B cell (primary cell): ENCODE measurements around the gene PHF21B. TPM values are rescaled to one million over a fixed set of nuclear protein-coding genes. Genes with fewer than 3 reads are reported as not detected.

Experiments
- ATAC-seq: fragments of 200-7000 bp; cut with Tn5 transposase; one replicate; pipeline ENCODE4 v1.10.0; 2021; ENCODE audit warnings: low read depth, mild to moderate bottlenecking, moderate number of reproducible peaks, moderate library complexity
- CTCF ChIA-PET: fragments of 350-600 bp; sonication (Branson Sonifier 250); formaldehyde crosslinking; loops from one replicate; lab custom pipeline; 2021; ENCODE audit warnings: antibody characterized with exemption, inconsistent platforms; lab: Charles Lee
- POLR2A ChIA-PET: fragments of 350-600 bp; sonication (Branson Sonifier 250); formaldehyde crosslinking; loops from one replicate; lab custom pipeline; 2021; ENCODE audit warnings: antibody characterized with exemption; lab: Charles Lee
- DNase-seq: peaks from one replicate; pipeline ENCODE4 v3.0.0; 2013
- H2AFZ ChIP-seq: 2 replicates; pipeline ENCODE4 v1.6.1; 2012; ENCODE audit warnings: mild to moderate bottlenecking, low read depth, low read length; ENCODE audit not compliant: insufficient read depth, poor library complexity, severe bottlenecking
- H3K27ac ChIP-seq, 2 donors: 1 replicate in 1 of 2; 2 replicates in 1 of 2; pipeline ENCODE4 v1.5.1; 2012 to 2013; ENCODE audit warnings: low read length in 2 of 2, mild to moderate bottlenecking in 2 of 2, moderate library complexity in 1 of 2
- H3K27me3 ChIP-seq, 4 experiments: fragments of 200-600 bp in 1 of 4; sonication (generic) in 1 of 4; replicated peaks in 1 of 4; 1 replicate in 2 of 4; 2 replicates in 2 of 4; pipeline versions ENCODE4 v1.6.1 to v1.7.0; 2013 to 2016; ENCODE audit warnings: low read length in 3 of 4, mild to moderate bottlenecking in 2 of 4, mixed read lengths in 1 of 4, moderate library complexity in 1 of 4; ENCODE audit not compliant: insufficient read depth in 4 of 4, control insufficient read depth in 3 of 4; ENCODE audit errors: control extremely low read depth in 1 of 4
- H3K36me3 ChIP-seq, 2 experiments: replicated peaks in 1 of 2; 1 replicate in 1 of 2; 2 replicates in 1 of 2; pipeline versions ENCODE4 v1.6.1 to v1.7.1; 2013; ENCODE audit warnings: low read length in 1 of 2; ENCODE audit not compliant: insufficient read depth in 2 of 2, control insufficient read depth in 1 of 2; ENCODE audit errors: control extremely low read depth in 1 of 2, extremely low read depth in 1 of 2
- H3K4me1 ChIP-seq, 2 donors: fragments of 200-600 bp in 1 of 2; sonication (generic) in 1 of 2; 1 replicate in 1 of 2; 2 replicates in 1 of 2; pipeline versions ENCODE4 v1.5.1 to v1.6.1; 2013 to 2017; ENCODE audit warnings: low read length in 2 of 2; ENCODE audit not compliant: control insufficient read depth in 2 of 2, insufficient read depth in 2 of 2
- H3K4me2 ChIP-seq: replicated peaks from 2 replicates; pipeline ENCODE3; 2012; ENCODE audit warnings: mild to moderate bottlenecking, low read depth, low read length; ENCODE audit not compliant: poor library complexity, severe bottlenecking
- H3K4me3 ChIP-seq, 5 experiments: fragments of 200-600 bp in 1 of 5; sonication (generic) in 1 of 5; 1 replicate in 3 of 5; 2 replicates in 2 of 5; pipeline versions ENCODE4 v1.5.1 to v1.7.0; 2011 to 2016; ENCODE audit warnings: low read length in 4 of 5, mild to moderate bottlenecking in 4 of 5, low read depth in 2 of 5, control low read depth in 1 of 5, moderate library complexity in 1 of 5; ENCODE audit not compliant: insufficient read depth in 1 of 5; ENCODE audit errors: control extremely low read depth in 1 of 5, extremely low read depth in 1 of 5
- H3K79me2 ChIP-seq: fragments of 200-600 bp; sonication (generic); one replicate; pipeline ENCODE4 v1.6.0; 2016; ENCODE audit warnings: low read length; ENCODE audit not compliant: control insufficient read depth, insufficient read depth
- H3K9ac ChIP-seq: fragments of 200-600 bp; sonication (generic); 2 replicates; pipeline ENCODE4 v1.6.1; 2017; ENCODE audit warnings: mild to moderate bottlenecking, low read length, moderate library complexity
- H3K9me3 ChIP-seq, 3 donors: one replicate each; pipeline versions ENCODE4 v1.6.1 to v1.7.1; 2013; ENCODE audit warnings: low read length in 2 of 3; ENCODE audit not compliant: control insufficient read depth in 2 of 3, insufficient read depth in 1 of 3; ENCODE audit errors: control extremely low read depth in 1 of 3
- H4K20me1 ChIP-seq: 2 replicates; pipeline ENCODE4 v1.6.0; 2012; ENCODE audit warnings: mild to moderate bottlenecking, low read length; ENCODE audit not compliant: insufficient read depth, control insufficient read depth, poor library complexity, severe bottlenecking
- H3K27ac Mint-ChIP-seq: one replicate; pipeline ENCODE4 v1.8.0; 2021; ENCODE audit warnings: mixed read lengths
- H3K27me3 Mint-ChIP-seq: one replicate; pipeline ENCODE4 v1.8.0; 2021; ENCODE audit warnings: mixed read lengths
- H3K4me1 Mint-ChIP-seq: one replicate; pipeline ENCODE4 v1.8.0; 2021; ENCODE audit warnings: mixed read lengths
- H3K4me3 Mint-ChIP-seq: one replicate; pipeline ENCODE4 v1.8.0; 2021; ENCODE audit warnings: mixed read lengths
- H3K9me3 Mint-ChIP-seq: one replicate; pipeline ENCODE4 v1.8.0; 2022; ENCODE audit warnings: mixed read lengths; ENCODE audit not compliant: insufficient read depth
- CTCF ChIP-seq: fragments of 200-600 bp; IDR thresholded peaks from one replicate; pipeline ENCODE4 v1.8.0; 2022; ENCODE audit warnings: antibody characterized with exemption, mild to moderate bottlenecking
- EZH2 ChIP-seq: IDR thresholded peaks from 2 replicates; pipeline ENCODE4 v1.6.1; 2012; ENCODE audit warnings: borderline replicate concordance, low read depth, mild to moderate bottlenecking, moderate library complexity, low read length; ENCODE audit not compliant: insufficient read depth, poor library complexity, severe bottlenecking
- WGBS: methylation state at CpG from one replicate; pipeline ENCODE4 v1.1.5; 2013; ENCODE audit warnings: missing lambda C conversion rate; ENCODE audit not compliant: insufficient coverage; 5-methylcytosine and 5-hydroxymethylcytosine counted together
- intact Hi-C: fragments of 100-400 bp; cut with micrococcal nuclease; formaldehyde crosslinking; loops from one replicate; pipeline ENCODE4 v1.10.0; 2022
- polyA plus RNA-seq: library from polyadenylated mRNA; depleted of rRNA; stranded (reverse); fragments of >200 nt; gene quantifications from 2 replicates; pipeline ENCODE4 v1.2.3, GENCODE V29; 2012
- total RNA-seq, 2 donors: library from RNA; stranded (reverse); fragments of 120-200 nt in 1 of 2; gene quantifications; 1 replicate in 1 of 2; 2 replicates in 1 of 2; pipeline versions ENCODE4 v1.2.3 to v1.2.4, GENCODE V29; 2013 to 2022

PHF21B gene
- total and polyA plus RNA-seq, 2 donors (not counting 1 experiment from before 2014, with no cell fraction given): not detected

GRCh38 chr22:44947846-44948245 lies 62.0 kb downstream of the PHF21B start:
- no peak overlapping the region for H2AFZ ChIP-seq
- POLR2A ChIA-PET: no interaction called here

GRCh38 chr22:44947049-44947448 lies 62.8 kb downstream of the PHF21B start:
- no peaks in the 10 kb centered on the region for H3K27me3 ChIP-seq
- no peak for ATAC-seq
- H3K9me3 ChIP-seq: peaks cover 0 to 8% (median 5%) of the 10 kb centered on the region in 3 donors
- no peak overlapping the region for H3K27ac Mint-ChIP-seq
- no peak overlapping the region for H2AFZ ChIP-seq
- no peaks in the 10 kb centered on the region for H3K9me3 Mint-ChIP-seq
- H4K20me1 ChIP-seq: no peaks in the 10 kb centered on the region
- H3K27ac ChIP-seq: no peak overlapping the region
- WGBS: 89% methylated on average over 11 of the region's 11 CpGs
- no peak overlapping the region for H3K9ac ChIP-seq
- ChIA-PET CTCF (no interaction called here), POLR2A (no interaction called here)
- no peaks in the 10 kb centered on the region for H3K4me1 Mint-ChIP-seq
- no peaks in the 10 kb centered on the region for H3K79me2 ChIP-seq
- intact Hi-C loops: no loop called here
- no peak overlapping the region for H3K4me3 ChIP-seq
- H3K36me3 ChIP-seq: no peaks in the 10 kb centered on the region
- H3K4me2 ChIP-seq: no peak overlapping the region
- no peaks in the 10 kb centered on the region for H3K27me3 Mint-ChIP-seq
- H3K4me3 Mint-ChIP-seq: no peak overlapping the region
- H3K4me1 ChIP-seq: no peaks in the 10 kb centered on the region
- no peak for DNase-seq
- TF ChIP-seq CTCF (no peak), EZH2 (no peak)

More at GRCh38 chr22:44947846-44948245, 62.0 kb downstream of the PHF21B start:
- TF ChIP-seq EZH2: no peak
- no peak for TF ChIP-seq CTCF
- DNase-seq (no peak), ATAC-seq (no peak)
- Histone ChIP-seq H3K36me3 (no peaks in the 10 kb centered on the region), H3K4me3 (no peak overlapping the region), H3K4me2 (no peak overlapping the region), H3K4me1 (no peaks in the 10 kb centered on the region), H3K27ac (no peak overlapping the region), H3K27me3 (peaks cover 0 to 2% (median 0%) of the 10 kb centered on the region in 4 experiments), H3K9ac (no peak overlapping the region), H3K9me3 (peaks cover 0 to 8% (median 5%) of the 10 kb centered on the region in 3 donors), H3K79me2 (no peaks in the 10 kb centered on the region), H4K20me1 (no peaks in the 10 kb centered on the region)
- no peak overlapping the region for H3K4me3 Mint-ChIP-seq
- CTCF ChIA-PET: no interaction called here
- H3K9me3 Mint-ChIP-seq: no peaks in the 10 kb centered on the region
- no peak overlapping the region for H3K27ac Mint-ChIP-seq
- WGBS: 95% methylated on average over 5 of the region's 13 CpGs
- no peaks in the 10 kb centered on the region for H3K27me3 Mint-ChIP-seq
- intact Hi-C loops: no loop called here
- H3K4me1 Mint-ChIP-seq: no peaks in the 10 kb centered on the region
